IgD-negative memory B cell (primary cell): ENCODE measurements around the gene EEFSEC. TPM values are rescaled to one million over a fixed set of nuclear protein-coding genes. Genes with fewer than 3 reads are reported as not detected.

ENCODE experiments used
- H3K27ac Mint-ChIP-seq, 3 donors: one replicate each; pipeline ENCODE4 v1.8.0; 2020 to 2022; ENCODE audit warnings: mild to moderate bottlenecking in 3 of 3, mixed read lengths in 3 of 3, moderate library complexity in 1 of 3
- H3K27me3 Mint-ChIP-seq: one replicate; pipeline ENCODE4 v1.8.0; 2021; ENCODE audit warnings: mixed read lengths
- H3K36me3 Mint-ChIP-seq: one replicate; pipeline ENCODE4 v1.8.0; 2020; ENCODE audit warnings: mild to moderate bottlenecking, mixed read lengths
- H3K4me1 Mint-ChIP-seq, 3 donors: one replicate each; pipeline ENCODE4 v1.8.0; 2020 to 2022; ENCODE audit warnings: mixed read lengths in 3 of 3, mild to moderate bottlenecking in 1 of 3
- H3K4me3 Mint-ChIP-seq, 4 donors: one replicate each; pipeline ENCODE4 v1.8.0; 2020 to 2022; ENCODE audit warnings: mild to moderate bottlenecking in 4 of 4, mixed read lengths in 4 of 4, moderate library complexity in 3 of 4
- H3K9me3 Mint-ChIP-seq, 3 donors: one replicate each; pipeline ENCODE4 v1.8.0; 2020 to 2021; ENCODE audit warnings: mixed read lengths in 3 of 3, mild to moderate bottlenecking in 1 of 3
- polyA plus RNA-seq: library from polyadenylated mRNA; unstranded; fragments of 300-500 nt; fragmentation: Illumina TruSeq; gene quantifications from one replicate; pipeline ENCODE4 v1.2.3, GENCODE V29; 2021

EEFSEC gene
- polyA plus RNA-seq, 1 donor from 2014 or later: 23.1 TPM

- H3K4me1 Mint-ChIP-seq: peaks cover 0 to 11% (median 8%) of the 10 kb centered on the region in 3 donors
- no peak overlapping the region for H3K4me3 Mint-ChIP-seq
Measured at GRCh38 chr3:128185630-128186447, 32.6 kb downstream of the EEFSEC start.

GRCh38 chr3:128187495-128187894, 34.2 kb downstream of the EEFSEC start:
- H3K4me1 Mint-ChIP-seq: peaks cover 0 to 11% (median 8%) of the 10 kb centered on the region in 3 donors
- H3K27me3 Mint-ChIP-seq: no peaks in the 10 kb centered on the region
- H3K9me3 Mint-ChIP-seq: no peaks in the 10 kb centered on the region
- H3K27ac Mint-ChIP-seq: no peak overlapping the region
- H3K36me3 Mint-ChIP-seq: peaks cover 9% of the 10 kb centered on the region
- H3K4me3 Mint-ChIP-seq: no peak overlapping the region

More at GRCh38 chr3:128185630-128186447, 32.6 kb downstream of the EEFSEC start:
- no peak overlapping the region for H3K27ac Mint-ChIP-seq
- H3K36me3 Mint-ChIP-seq: peaks cover 7% of the 10 kb centered on the region
- no peaks in the 10 kb centered on the region for H3K27me3 Mint-ChIP-seq
- H3K9me3 Mint-ChIP-seq: no peaks in the 10 kb centered on the region

DNA sequence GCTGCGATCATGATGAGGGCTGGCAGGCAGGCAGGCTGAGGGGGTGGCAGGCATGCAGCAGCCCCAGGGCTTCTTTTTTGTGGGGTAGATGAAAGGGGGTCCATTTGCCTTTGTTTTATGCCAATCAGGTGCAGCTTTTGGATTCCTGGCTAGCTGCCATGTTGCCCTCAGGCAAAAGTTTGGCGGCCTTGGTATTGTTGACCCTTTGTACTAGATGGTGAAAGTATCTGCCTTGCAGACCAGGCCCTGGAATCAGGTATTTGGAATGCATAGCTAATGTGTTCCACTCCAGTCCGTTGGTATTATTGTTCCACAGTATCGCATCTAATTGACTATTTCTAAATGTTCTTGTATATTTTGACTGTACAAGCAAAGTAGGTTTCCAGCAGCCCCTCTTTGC, 35.0 kb downstream of the EEFSEC start:
- Mint-ChIP-seq H3K27ac (peak overlapping the region in 1 of 3 donors; percentile 62), H3K4me1 (peaks cover 2 to 11% (median 5%) of the 10 kb centered on the region in 3 donors), H3K4me3 (no peak overlapping the region), H3K9me3 (no peaks in the 10 kb centered on the region), H3K27me3 (no peaks in the 10 kb centered on the region), H3K36me3 (peaks cover 11% of the 10 kb centered on the region)

DNA sequence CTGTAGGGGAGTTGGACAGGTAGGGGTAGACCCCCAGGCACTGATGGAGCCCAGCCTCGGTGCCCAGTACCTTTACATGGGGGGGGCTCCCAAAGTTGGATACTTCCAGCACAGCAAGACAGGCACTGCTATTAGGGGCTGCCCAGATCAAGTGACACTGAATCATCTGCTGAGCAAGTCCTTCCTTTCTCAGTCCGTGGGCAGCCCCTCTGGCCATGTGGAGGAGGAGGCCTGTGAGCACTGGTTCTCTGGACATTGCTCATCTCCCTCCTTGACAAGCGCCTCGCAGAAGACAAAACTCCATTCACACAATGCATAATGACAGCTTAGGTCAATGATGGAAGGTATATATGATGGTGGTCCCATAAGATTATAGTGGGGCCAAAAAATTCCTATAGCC, 35.7 kb downstream of the EEFSEC start:
- Mint-ChIP-seq H3K9me3 (no peaks in the 10 kb centered on the region), H3K27ac (no peak overlapping the region), H3K4me3 (no peak overlapping the region), H3K27me3 (no peaks in the 10 kb centered on the region), H3K36me3 (peaks cover 11% of the 10 kb centered on the region), H3K4me1 (peaks cover 2 to 11% (median 5%) of the 10 kb centered on the region in 3 donors)

DNA sequence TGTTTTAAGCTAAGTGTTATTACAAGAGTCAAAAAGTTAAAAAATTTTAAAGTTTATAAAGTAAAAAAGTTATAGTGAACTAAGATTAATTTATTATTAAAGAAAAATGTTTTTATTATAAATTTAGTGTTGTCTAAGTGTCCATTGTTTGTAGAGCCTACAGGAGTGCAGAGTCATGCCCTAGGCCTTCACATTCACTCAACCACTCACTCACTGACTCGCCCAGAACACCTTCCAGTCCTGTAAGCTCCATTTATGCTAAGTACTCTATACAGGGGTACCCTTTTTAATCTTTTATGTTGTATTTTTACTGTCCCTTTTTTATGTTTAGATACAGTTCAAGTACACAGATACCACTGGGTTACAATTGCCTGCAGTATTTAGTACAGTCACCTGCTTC, 37.2 kb downstream of the EEFSEC start:
- Mint-ChIP-seq H3K9me3 (no peaks in the 10 kb centered on the region), H3K36me3 (peaks cover 10% of the 10 kb centered on the region), H3K4me3 (no peak overlapping the region), H3K4me1 (peaks cover 2 to 11% (median 5%) of the 10 kb centered on the region in 3 donors), H3K27ac (no peak overlapping the region), H3K27me3 (no peaks in the 10 kb centered on the region)

GRCh38 chr3:128192131-128192530, 38.9 kb downstream of the EEFSEC start:
- H3K27me3 Mint-ChIP-seq: no peaks in the 10 kb centered on the region
- H3K27ac Mint-ChIP-seq: no peak overlapping the region
- no peak overlapping the region for H3K4me3 Mint-ChIP-seq
- peaks cover 10% of the 10 kb centered on the region for H3K36me3 Mint-ChIP-seq
- H3K9me3 Mint-ChIP-seq: no peaks in the 10 kb centered on the region
- peaks cover 2 to 11% (median 3%) of the 10 kb centered on the region in 3 donors for H3K4me1 Mint-ChIP-seq

DNA sequence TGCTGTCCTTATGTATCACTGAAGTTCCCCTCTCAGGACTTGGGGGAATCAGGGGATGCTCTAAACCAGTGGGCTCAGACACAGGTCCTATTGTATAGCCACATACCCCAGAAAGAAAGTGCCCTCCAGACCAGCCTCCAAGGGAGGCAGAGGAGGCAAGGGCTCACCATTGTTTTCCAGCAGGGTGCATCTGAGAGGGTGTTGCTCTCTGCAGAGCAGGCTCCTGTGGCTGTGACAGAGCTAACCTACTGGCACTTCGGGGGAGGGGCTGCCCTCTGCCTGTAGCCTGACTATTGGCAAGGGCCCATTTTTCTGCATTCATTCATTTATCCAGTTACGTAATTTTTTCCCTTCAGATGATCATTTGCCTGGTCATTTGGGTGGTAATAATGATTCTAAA, 39.9 kb downstream of the EEFSEC start:
- Mint-ChIP-seq H3K27ac (no peak overlapping the region), H3K4me1 (peaks cover 0 to 9% (median 2%) of the 10 kb centered on the region in 3 donors), H3K36me3 (peaks cover 10% of the 10 kb centered on the region), H3K27me3 (no peaks in the 10 kb centered on the region), H3K9me3 (no peaks in the 10 kb centered on the region), H3K4me3 (no peak overlapping the region)

DNA sequence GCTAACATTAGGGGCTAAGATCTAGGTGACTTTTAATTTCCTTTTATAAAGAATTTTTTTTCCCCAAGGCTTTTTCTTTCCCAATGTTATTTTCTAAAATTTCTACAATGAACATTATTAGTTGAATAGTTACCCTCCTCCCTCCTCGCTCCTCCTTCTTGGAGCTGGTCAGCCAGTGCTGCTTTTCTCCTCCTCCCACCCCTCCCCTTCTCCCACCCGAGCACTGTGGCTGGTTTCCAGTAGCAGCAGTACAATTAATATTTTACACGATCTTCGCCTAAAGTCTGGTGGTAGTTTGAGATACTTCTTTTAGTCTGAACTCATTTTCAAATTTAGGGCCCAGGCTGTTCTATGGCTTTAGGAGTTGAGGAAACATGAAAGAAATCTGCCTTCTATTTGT, 41.6 kb downstream of the EEFSEC start:
- peaks cover 0 to 5% (median 2%) of the 10 kb centered on the region in 3 donors for H3K4me1 Mint-ChIP-seq

GRCh38 chr3:128195369-128195768, 42.1 kb downstream of the EEFSEC start:
- H3K27ac Mint-ChIP-seq: peak overlapping the region in 2 of 3 donors; percentile 10 to 59
- no peaks in the 10 kb centered on the region for H3K9me3 Mint-ChIP-seq
- H3K27me3 Mint-ChIP-seq: no peaks in the 10 kb centered on the region
- H3K4me3 Mint-ChIP-seq: no peak overlapping the region
- peaks cover 0 to 5% (median 2%) of the 10 kb centered on the region in 3 donors for H3K4me1 Mint-ChIP-seq
- peaks cover 10% of the 10 kb centered on the region for H3K36me3 Mint-ChIP-seq

More for the DNA sequence above, 41.6 kb downstream of the EEFSEC start:
- Mint-ChIP-seq H3K4me3 (no peak overlapping the region), H3K27ac (no peak overlapping the region), H3K27me3 (no peaks in the 10 kb centered on the region), H3K9me3 (no peaks in the 10 kb centered on the region), H3K36me3 (peaks cover 10% of the 10 kb centered on the region)

GRCh38 chr3:128195802-128196201, 42.5 kb downstream of the EEFSEC start:
- Mint-ChIP-seq H3K27ac (peak overlapping the region in 2 of 3 donors; percentile 10 to 59), H3K4me1 (peaks cover 0 to 5% (median 2%) of the 10 kb centered on the region in 3 donors)

GRCh38 chr3:128196647-128197046, 43.4 kb downstream of the EEFSEC start:
- no peak overlapping the region for H3K4me3 Mint-ChIP-seq
- H3K27me3 Mint-ChIP-seq: no peaks in the 10 kb centered on the region
- H3K4me1 Mint-ChIP-seq: peaks cover 0 to 5% (median 2%) of the 10 kb centered on the region in 3 donors
- no peak overlapping the region for H3K27ac Mint-ChIP-seq
- H3K9me3 Mint-ChIP-seq: no peaks in the 10 kb centered on the region
- H3K36me3 Mint-ChIP-seq: peaks cover 14% of the 10 kb centered on the region

More at GRCh38 chr3:128195802-128196201, 42.5 kb downstream of the EEFSEC start:
- no peaks in the 10 kb centered on the region for H3K27me3 Mint-ChIP-seq
- H3K4me3 Mint-ChIP-seq: no peak overlapping the region
- no peaks in the 10 kb centered on the region for H3K9me3 Mint-ChIP-seq
- peaks cover 12% of the 10 kb centered on the region for H3K36me3 Mint-ChIP-seq

- no peaks in the 10 kb centered on the region for H3K9me3 Mint-ChIP-seq
- no peak overlapping the region for H3K27ac Mint-ChIP-seq
- H3K4me1 Mint-ChIP-seq: peaks cover 0 to 5% (median 2%) of the 10 kb centered on the region in 3 donors
- H3K27me3 Mint-ChIP-seq: no peaks in the 10 kb centered on the region
- no peak overlapping the region for H3K4me3 Mint-ChIP-seq
- H3K36me3 Mint-ChIP-seq: peaks cover 16% of the 10 kb centered on the region
Measured at GRCh38 chr3:128197855-128198254, 44.6 kb downstream of the EEFSEC start.

DNA sequence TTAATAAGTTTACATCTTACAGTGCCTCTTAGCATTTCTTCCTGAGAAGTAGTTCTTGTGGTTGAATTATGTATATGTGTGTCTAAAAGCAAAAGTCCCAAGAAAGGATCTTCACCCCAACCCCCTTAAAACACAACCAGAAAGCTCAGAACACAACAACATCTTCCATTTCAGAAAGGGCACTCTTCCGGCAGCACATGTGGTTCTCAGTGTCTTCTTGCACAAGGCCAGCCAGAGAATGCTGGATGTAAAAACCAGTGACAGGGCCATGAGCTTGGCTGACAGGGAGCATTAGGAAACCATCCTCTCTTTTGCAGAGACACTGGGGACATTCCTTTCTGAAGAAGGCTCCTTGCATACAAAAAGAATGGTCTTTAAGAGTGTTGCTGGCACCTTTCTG, 45.0 kb downstream of the EEFSEC start:
- H3K36me3 Mint-ChIP-seq: peaks cover 18% of the 10 kb centered on the region
- no peaks in the 10 kb centered on the region for H3K27me3 Mint-ChIP-seq
- H3K4me1 Mint-ChIP-seq: peaks cover 0 to 5% (median 0%) of the 10 kb centered on the region in 3 donors
- H3K9me3 Mint-ChIP-seq: no peaks in the 10 kb centered on the region
- H3K27ac Mint-ChIP-seq: no peak overlapping the region
- H3K4me3 Mint-ChIP-seq: no peak overlapping the region

DNA sequence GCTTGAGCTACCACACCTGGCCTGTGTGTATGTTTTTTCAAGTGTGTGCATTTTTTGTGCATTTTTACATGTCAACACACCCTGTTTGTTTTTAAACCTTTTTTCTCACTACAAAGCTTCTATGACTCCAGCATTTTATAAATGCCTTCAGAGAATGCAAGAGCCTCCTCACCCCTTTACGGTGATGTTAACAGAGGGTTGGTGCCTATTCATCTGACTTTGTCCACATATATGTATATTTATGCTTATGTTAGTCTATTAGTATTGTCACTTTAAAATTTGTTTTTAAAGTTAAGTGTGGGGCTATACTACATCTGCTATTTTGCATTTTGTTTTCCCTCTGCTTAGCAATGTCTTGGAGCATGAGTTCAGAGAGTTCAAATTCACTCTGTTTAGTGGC, 45.8 kb downstream of the EEFSEC start:
- H3K27me3 Mint-ChIP-seq: no peaks in the 10 kb centered on the region
- no peak overlapping the region for H3K27ac Mint-ChIP-seq
- H3K4me3 Mint-ChIP-seq: no peak overlapping the region
- no peaks in the 10 kb centered on the region for H3K9me3 Mint-ChIP-seq
- peaks cover 18% of the 10 kb centered on the region for H3K36me3 Mint-ChIP-seq
- H3K4me1 Mint-ChIP-seq: peaks cover 0 to 5% (median 0%) of the 10 kb centered on the region in 3 donors

DNA sequence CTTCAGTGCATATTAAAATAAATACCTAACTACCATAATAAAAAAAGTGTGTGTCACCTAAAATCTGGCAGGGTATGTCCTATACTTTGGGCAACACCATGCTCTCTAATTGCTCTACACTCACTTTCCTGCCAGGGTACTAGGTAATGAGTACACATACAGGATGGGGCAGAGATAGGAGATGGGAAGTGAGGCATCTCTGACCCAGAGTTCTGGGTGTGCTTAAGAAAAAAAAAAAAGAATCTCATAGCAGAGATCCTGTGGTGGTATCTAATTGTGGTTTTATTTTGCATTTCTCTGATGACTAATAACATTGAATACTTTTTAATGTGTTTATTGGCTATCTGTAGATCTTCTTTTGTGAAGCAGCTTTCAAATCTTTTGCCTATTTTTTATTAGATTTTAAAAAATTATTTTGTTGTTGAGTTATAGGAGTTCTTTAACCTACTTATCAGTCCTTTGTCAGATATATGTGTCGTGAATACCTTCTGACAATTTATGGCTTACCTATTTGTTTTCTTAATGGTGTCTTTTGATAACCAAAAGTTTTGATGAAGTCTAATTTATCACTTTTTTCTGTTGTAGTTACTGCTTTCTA, 48.0 kb downstream of the EEFSEC start:
- no peak overlapping the region for H3K27ac Mint-ChIP-seq

More for the DNA sequence above, 48.0 kb downstream of the EEFSEC start:
- H3K4me1 Mint-ChIP-seq: peaks cover 0 to 5% (median 3%) of the 10 kb centered on the region in 3 donors
- H3K4me3 Mint-ChIP-seq: no peak overlapping the region
- H3K27me3 Mint-ChIP-seq: no peaks in the 10 kb centered on the region
- no peaks in the 10 kb centered on the region for H3K9me3 Mint-ChIP-seq
- peaks cover 16% of the 10 kb centered on the region for H3K36me3 Mint-ChIP-seq
